ENCODE results near the gene ARHGEF28. TPM values are rescaled to one million over a fixed set of nuclear protein-coding genes. Genes with fewer than 3 reads are reported as not detected.

The ARHGEF28 gene
- total and polyA plus RNA-seq, 9 of the 15 experiments (the other 6 are each of a cell fraction or from before 2014, with no cell fraction given) = 0.27 TPM; not detected in 8

- Histone ChIP-seq H2AFZ (ENCODE audit: low read depth, low read length) (no peak overlapping the region), H3K4me1 (replicated peaks in 1 of 2; ENCODE audit: control insufficient read depth in 2 of 2, insufficient read depth in 2 of 2, low read length in 2 of 2) (peaks cover 0 to 10% of the 10 kb centered on the region in 2 experiments; a peak in 1 of 5 replicates), H3K79me2 (ENCODE audit: control insufficient read depth, insufficient read depth, low read length) (no peaks in the 10 kb centered on the region), H3K9me1 (ENCODE audit: control insufficient read depth, insufficient read depth, low read length) (no peaks in the 10 kb centered on the region), H3K9ac (ENCODE audit: insufficient read depth in 1 of 2, low read depth in 2 of 2, low read length in 2 of 2) (no peak overlapping the region), H3K36me3 (ENCODE audit: control insufficient read depth, insufficient read depth, low read length) (no peaks in the 10 kb centered on the region), H3K27ac (ENCODE audit: extremely low read depth, low read depth, low read length) (no peak overlapping the region), H3K27me3 (ENCODE audit: control insufficient read depth in 2 of 2, insufficient read depth in 2 of 2, low read length in 2 of 2) (peaks cover 20 to 24% of the 10 kb centered on the region in 2 experiments), H3K9me3 (replicated peaks; ENCODE audit: control insufficient read depth, insufficient read depth, low read depth, low read length) (no peaks in the 10 kb centered on the region), H4K20me1 (replicated peaks; ENCODE audit: control insufficient read depth, insufficient read depth, low read length) (no peaks in the 10 kb centered on the region), H3K4me3 (no peak overlapping the region), H3K4me2 (ENCODE audit: insufficient read depth, low read length) (no peak overlapping the region)
- in situ Hi-C loops (cut with MboI) (no loop called here), intact Hi-C loops (cut with micrococcal nuclease) (no loop called here)
- no peak for ATAC-seq
- CTCF ChIA-PET (ENCODE audit: low intra/inter-chr PET ratio) = no interaction called here
- DNase-seq (ENCODE audit: extremely low read depth in 1 of 4, low spot score in 3 of 4) = no peak
- POLR2A ChIA-PET = interaction anchor here (0.6 kb wide), 1 partner anchor 987 kb away, joined by 3 read pairs; no protein-coding TSS in a partner anchor
- WGBS (ENCODE audit: insufficient coverage, low coverage, missing lambda C conversion rate) = 3% methylated on average over 19 of the region's 33 CpGs
- TF ChIP-seq ZNF263 (CRISPR knock-in tag; IDR thresholded peaks at IDR 0.05; ENCODE audit: borderline replicate concordance) (no peak), ZFX (CRISPR knock-in tag; IDR thresholded peaks at IDR 0.05) (no peak), ZBTB8A (IDR thresholded peaks at IDR 0.05; ENCODE audit: partially characterized antibody) (no peak), SIRT6 (IDR thresholded peaks at IDR 0.05; ENCODE audit: low read depth, low read length) (no peak), TOE1 (IDR thresholded peaks at IDR 0.05; ENCODE audit: borderline replicate concordance) (no peak), TOE1 (CRISPR knock-in tag; IDR thresholded peaks at IDR 0.05; ENCODE audit: borderline replicate concordance, low read depth) (no peak), DDX20 (tag; IDR thresholded peaks at IDR 0.05; ENCODE audit: low read depth) (no peak), ZNF551 (CRISPR knock-in tag; IDR thresholded peaks at IDR 0.05) (no peak), ERF (CRISPR knock-in tag; IDR thresholded peaks at IDR 0.05) (no peak), THRAP3 (IDR thresholded peaks at IDR 0.05; ENCODE audit: borderline replicate concordance) (no peak), CHAMP1 (IDR thresholded peaks at IDR 0.05) (no peak), DIDO1 (tag; IDR thresholded peaks at IDR 0.05; ENCODE audit: low read depth) (no peak), EP400 (IDR thresholded peaks at IDR 0.05) (no peak)
- TF ChIP-seq, protein P1, sequence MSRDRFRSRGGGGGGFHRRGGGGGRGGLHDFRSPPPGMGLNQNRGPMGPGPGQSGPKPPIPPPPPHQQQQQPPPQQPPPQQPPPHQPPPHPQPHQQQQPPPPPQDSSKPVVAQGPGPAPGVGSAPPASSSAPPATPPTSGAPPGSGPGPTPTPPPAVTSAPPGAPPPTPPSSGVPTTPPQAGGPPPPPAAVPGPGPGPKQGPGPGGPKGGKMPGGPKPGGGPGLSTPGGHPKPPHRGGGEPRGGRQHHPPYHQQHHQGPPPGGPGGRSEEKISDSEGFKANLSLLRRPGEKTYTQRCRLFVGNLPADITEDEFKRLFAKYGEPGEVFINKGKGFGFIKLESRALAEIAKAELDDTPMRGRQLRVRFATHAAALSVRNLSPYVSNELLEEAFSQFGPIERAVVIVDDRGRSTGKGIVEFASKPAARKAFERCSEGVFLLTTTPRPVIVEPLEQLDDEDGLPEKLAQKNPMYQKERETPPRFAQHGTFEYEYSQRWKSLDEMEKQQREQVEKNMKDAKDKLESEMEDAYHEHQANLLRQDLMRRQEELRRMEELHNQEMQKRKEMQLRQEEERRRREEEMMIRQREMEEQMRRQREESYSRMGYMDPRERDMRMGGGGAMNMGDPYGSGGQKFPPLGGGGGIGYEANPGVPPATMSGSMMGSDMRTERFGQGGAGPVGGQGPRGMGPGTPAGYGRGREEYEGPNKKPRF (IDR thresholded peaks at IDR 0.05; ENCODE audit: low read depth, low read length) = no peak
- BruUV-seq (replicated peaks) = no TSS peak
- FAIRE-seq = no peak
Observed at GRCh38 chr5:73625372-73625943, 538 bp upstream of the ARHGEF28 start.
